Body of pancreas (tissue), 4 donors: ENCODE data around the gene HDAC1. TPM values are rescaled to one million over a fixed set of nuclear protein-coding genes. Genes with fewer than 3 reads are reported as not detected.

Experiments
- ATAC-seq: fragments of 150-250 bp; one replicate; pipeline ENCODE4 v1.9.1; 2016
- DNase-seq, 4 donors: peaks; one replicate each; pipeline ENCODE4 v3.0.0-alpha.2; 2019
- H3K27ac ChIP-seq, 4 donors: fragments of 200-600 bp; sonication (generic); 1 replicate in 3 of 4; 2 replicates in 1 of 4; pipeline versions ENCODE4 v1.5.1 to v1.6.1; 2016 to 2019; ENCODE audit warnings: mild to moderate bottlenecking in 1 of 4, mixed read lengths in 1 of 4, moderate library complexity in 1 of 4
- H3K27me3 ChIP-seq, 2 donors: fragments of 200-600 bp; sonication (generic); one replicate each; pipeline ENCODE4 v1.6.0; 2016; ENCODE audit warnings: mild to moderate bottlenecking in 1 of 2
- H3K36me3 ChIP-seq, 2 donors: fragments of 200-600 bp; sonication (generic); replicated peaks in 1 of 2; 2 replicates each; pipeline ENCODE4 v1.5.1; 2016; ENCODE audit warnings: low read depth in 2 of 2; ENCODE audit not compliant: insufficient read depth in 1 of 2
- H3K4me1 ChIP-seq: fragments of 200-600 bp; sonication (generic); one replicate; pipeline ENCODE4 v1.6.0; 2016
- H3K4me3 ChIP-seq, 2 donors: fragments of 200-600 bp; sonication (generic); 1 replicate in 1 of 2; 2 replicates in 1 of 2; pipeline ENCODE4 v1.5.1; 2016 to 2019
- H3K9me3 ChIP-seq, 3 donors: fragments of 200-600 bp; sonication (generic); 1 replicate in 2 of 3; 2 replicates in 1 of 3; pipeline ENCODE4 v1.5.1; 2016
- POLR2A ChIP-seq, 3 donors: fragments of 450-650 bp; IDR thresholded peaks; one replicate each; pipeline ENCODE4 v1.6.1; 2016; ENCODE audit warnings: antibody characterized with exemption in 3 of 3, mild to moderate bottlenecking in 2 of 3
- WGBS, 2 donors: methylation state at CpG; one replicate each; pipeline ENCODE4 v1.1.5; 2017; 5-methylcytosine and 5-hydroxymethylcytosine counted together
- intact Hi-C: fragments of 100-400 bp; cut with DNase I; formaldehyde crosslinking; loops from one replicate; pipeline ENCODE4 v1.15.1; 2023
- total RNA-seq, 2 donors: library from RNA; depleted of rRNA; stranded (reverse); fragments of >200 nt; gene quantifications; one replicate each; pipeline ENCODE4 v1.1.0, GENCODE V29; 2016
- TF ChIP-seq, protein P1 (sequence below), 7 experiments: fragments of 450-650 bp in 4 of 7; fragments of 200-600 bp in 3 of 7; sonication (generic) in 3 of 7; IDR thresholded peaks; one replicate each; pipeline ENCODE4 v1.5.1; 2016 to 2019; ENCODE audit warnings: antibody characterized with exemption in 7 of 7

HDAC1 gene
- total RNA-seq, 2 donors from 2014 or later = 32.7 to 50.4 TPM

DNA sequence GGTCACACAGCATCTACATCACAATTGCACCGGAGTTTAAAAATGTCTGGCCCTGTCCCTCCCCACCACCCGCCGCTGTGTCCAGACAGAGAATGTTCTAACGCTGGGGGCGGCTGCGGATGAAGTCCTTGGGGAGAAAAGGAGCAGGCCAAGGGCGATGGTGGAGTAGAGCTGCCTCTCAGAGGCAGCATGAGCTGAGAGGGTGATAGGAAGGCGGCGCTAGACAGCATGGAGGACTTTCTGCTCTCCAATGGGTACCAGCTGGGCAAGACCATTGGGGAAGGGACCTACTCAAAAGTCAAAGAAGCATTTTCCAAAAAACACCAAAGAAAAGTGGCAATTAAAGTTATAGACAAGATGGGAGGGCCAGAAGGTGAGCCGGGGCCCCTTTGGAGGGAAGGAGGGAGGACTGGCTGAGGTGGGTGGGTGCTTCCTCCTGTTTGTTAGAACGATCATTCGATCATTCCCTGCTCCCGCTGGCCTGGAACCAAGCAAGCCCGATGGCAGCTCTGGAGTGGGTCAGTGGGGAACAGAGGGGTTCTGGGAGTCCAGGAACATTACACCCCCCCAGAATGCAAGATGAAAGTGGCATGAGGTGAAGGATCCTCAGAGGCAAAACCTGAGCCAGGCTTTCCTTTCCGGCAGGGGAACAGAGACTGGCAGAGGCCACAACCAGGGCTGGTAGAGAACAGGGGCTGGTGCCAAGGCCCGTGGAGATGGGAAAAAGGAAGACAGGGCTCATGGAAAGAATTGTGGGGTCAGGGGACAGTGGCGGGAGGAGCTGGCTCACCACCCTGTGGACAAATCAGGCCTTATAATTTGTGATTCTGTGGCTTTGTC lies 70.8 kb downstream of the HDAC1 start, which contains the start of the genes FAM229A and TSSK3:
Gene FAM229A (minus strand): TSS at position 12 of the 840 bp plus-strand sequence. CDS start 394 bp downstream, outside the sequence.
Gene TSSK3 (plus strand): TSS at position 66 of the 840 bp plus-strand sequence. CDS start 163 bp downstream, at position 229.
- WGBS, 2 donors = 69 to 76% methylated on average over 17 of the region's 17 CpGs
- H3K27ac ChIP-seq = peak within 1 kb of the TSS in 3 of 4 donors; percentile 37 to 55 (median 42)
- intact Hi-C loops = no loop called here
- H3K4me1 ChIP-seq = peaks cover 16% of the 10 kb centered on the region
- H3K9me3 ChIP-seq = no peaks in the 10 kb centered on the region
- no peaks in the 10 kb centered on the region for H3K27me3 ChIP-seq
- peaks cover 0 to 12% of the 10 kb centered on the region in 2 donors for H3K36me3 ChIP-seq
- no peak for DNase-seq
- H3K4me3 ChIP-seq = no peak within 1 kb of the TSS
- TF ChIP-seq, protein P1, sequence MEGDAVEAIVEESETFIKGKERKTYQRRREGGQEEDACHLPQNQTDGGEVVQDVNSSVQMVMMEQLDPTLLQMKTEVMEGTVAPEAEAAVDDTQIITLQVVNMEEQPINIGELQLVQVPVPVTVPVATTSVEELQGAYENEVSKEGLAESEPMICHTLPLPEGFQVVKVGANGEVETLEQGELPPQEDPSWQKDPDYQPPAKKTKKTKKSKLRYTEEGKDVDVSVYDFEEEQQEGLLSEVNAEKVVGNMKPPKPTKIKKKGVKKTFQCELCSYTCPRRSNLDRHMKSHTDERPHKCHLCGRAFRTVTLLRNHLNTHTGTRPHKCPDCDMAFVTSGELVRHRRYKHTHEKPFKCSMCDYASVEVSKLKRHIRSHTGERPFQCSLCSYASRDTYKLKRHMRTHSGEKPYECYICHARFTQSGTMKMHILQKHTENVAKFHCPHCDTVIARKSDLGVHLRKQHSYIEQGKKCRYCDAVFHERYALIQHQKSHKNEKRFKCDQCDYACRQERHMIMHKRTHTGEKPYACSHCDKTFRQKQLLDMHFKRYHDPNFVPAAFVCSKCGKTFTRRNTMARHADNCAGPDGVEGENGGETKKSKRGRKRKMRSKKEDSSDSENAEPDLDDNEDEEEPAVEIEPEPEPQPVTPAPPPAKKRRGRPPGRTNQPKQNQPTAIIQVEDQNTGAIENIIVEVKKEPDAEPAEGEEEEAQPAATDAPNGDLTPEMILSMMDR (IDR thresholded peaks at IDR 0.05) = no peak
- no peak for TF ChIP-seq POLR2A (IDR thresholded peaks at IDR 0.05)
- ATAC-seq = peak; percentile 12

DNA sequence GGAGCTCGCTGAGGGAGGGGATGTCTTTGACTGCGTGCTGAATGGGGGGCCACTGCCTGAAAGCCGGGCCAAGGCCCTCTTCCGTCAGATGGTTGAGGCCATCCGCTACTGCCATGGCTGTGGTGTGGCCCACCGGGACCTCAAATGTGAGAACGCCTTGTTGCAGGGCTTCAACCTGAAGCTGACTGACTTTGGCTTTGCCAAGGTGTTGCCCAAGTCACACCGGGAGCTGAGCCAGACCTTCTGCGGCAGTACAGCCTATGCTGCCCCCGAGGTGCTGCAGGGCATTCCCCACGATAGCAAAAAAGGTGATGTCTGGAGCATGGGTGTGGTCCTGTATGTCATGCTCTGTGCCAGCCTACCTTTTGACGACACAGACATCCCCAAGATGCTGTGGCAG lies 71.8 kb downstream of the HDAC1 start:
- Histone ChIP-seq H3K27me3 (no peaks in the 10 kb centered on the region), H3K4me3 (no peak overlapping the region), H3K36me3 (peaks cover 0 to 15% of the 10 kb centered on the region in 2 donors), H3K4me1 (peaks cover 16% of the 10 kb centered on the region), H3K9me3 (no peaks in the 10 kb centered on the region), H3K27ac (no peak overlapping the region)
- DNase-seq (peak in 1 of 4 donors; percentile 26), ATAC-seq (no peak)
- WGBS, 2 donors = 88 to 90% methylated on average over 2 to 12 of the region's 12 CpGs
- intact Hi-C loops = no loop called here
- no peak for TF ChIP-seq POLR2A (IDR thresholded peaks at IDR 0.05)
- TF ChIP-seq, protein P1 (IDR thresholded peaks at IDR 0.05) = no peak

DNA sequence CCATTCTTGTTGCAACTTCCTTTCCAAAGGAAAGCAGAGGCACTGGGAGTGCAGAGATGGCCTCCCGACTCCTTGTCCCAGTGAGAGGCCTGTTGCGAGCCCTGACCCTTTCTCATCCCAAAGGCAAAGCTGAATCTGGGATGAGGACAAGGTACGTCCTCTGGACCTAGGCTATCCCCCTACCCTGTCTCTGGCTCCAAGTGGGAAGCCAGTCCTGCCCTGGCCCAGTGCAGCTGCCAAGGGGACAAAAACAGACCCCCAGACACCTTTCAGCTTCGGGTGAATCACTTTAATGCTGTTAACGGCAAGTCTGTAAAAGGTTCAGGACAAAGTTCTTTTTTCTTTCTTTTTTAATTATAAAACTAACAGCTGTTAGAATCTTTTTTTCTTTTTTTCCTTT lies 73.0 kb downstream of the HDAC1 start:
- Histone ChIP-seq H3K4me1 (peaks cover 16% of the 10 kb centered on the region), H3K4me3 (no peak overlapping the region), H3K27ac (no peak overlapping the region), H3K9me3 (no peaks in the 10 kb centered on the region), H3K27me3 (no peaks in the 10 kb centered on the region), H3K36me3 (peaks cover 0 to 22% of the 10 kb centered on the region in 2 donors)
- intact Hi-C loops = no loop called here
- DNase-seq = no peak
- 84 to 86% methylated on average over 5 of the region's 5 CpGs for WGBS, 2 donors
- TF ChIP-seq POLR2A (IDR thresholded peaks at IDR 0.05) = no peak
- TF ChIP-seq, protein P1 (IDR thresholded peaks at IDR 0.05) = no peak
- no peak for ATAC-seq

- H3K36me3 ChIP-seq = peaks cover 0 to 23% of the 10 kb centered on the region in 2 donors
- DNase-seq (no peak), ATAC-seq (no peak)
- H3K4me1 ChIP-seq = peaks cover 16% of the 10 kb centered on the region
- H3K9me3 ChIP-seq = no peaks in the 10 kb centered on the region
- no peaks in the 10 kb centered on the region for H3K27me3 ChIP-seq
- no peak for TF ChIP-seq POLR2A (IDR thresholded peaks at IDR 0.05)
- TF ChIP-seq, protein P1 (IDR thresholded peaks at IDR 0.05) = no peak
- WGBS, 2 donors = 77 to 83% methylated on average over 2 to 6 of the region's 6 CpGs
- H3K27ac ChIP-seq = no peak overlapping the region
- intact Hi-C loops = no loop called here
- H3K4me3 ChIP-seq = no peak overlapping the region
Measured at GRCh38 chr1:32365445-32365844, 73.6 kb downstream of the HDAC1 start.
